Measurements from ENCODE around the gene UPK2.

GRCh38 chr11:119006656-119007055 lies 50.6 kb downstream of the UPK2 start:
- TF ChIP-seq GATA2 (IDR thresholded peaks at IDR 0.05; ENCODE audit: low read depth, low read length) (no peak), GATA3 (IDR thresholded peaks at IDR 0.05; ENCODE audit: low read depth, low read length) (no peak)

All from SH-SY5Y (cell line).